ENCODE results near the gene KCNMA1. TPM values are rescaled to one million over a fixed set of nuclear protein-coding genes. Genes with fewer than 3 reads are reported as not detected.

KCNMA1 gene
- total RNA-seq, 1 experiment from 2014 or later = 143 TPM

- POLR2A ChIA-PET (ENCODE audit: unreplicated experiment) = no interaction called here
- Histone ChIP-seq H4K20me1 (ENCODE audit: low read length) (no peaks in the 10 kb centered on the region), H3K36me3 (ENCODE audit: low read depth, low read length) (no peaks in the 10 kb centered on the region), H3K9me2 (replicated peaks; ENCODE audit: low read length) (no peaks in the 10 kb centered on the region), H3K9ac (ENCODE audit: low read length) (no peak overlapping the region), H3K27ac (ENCODE audit: low read length) (no peak overlapping the region), H3K27me3 (ENCODE audit: low read length) (no peaks in the 10 kb centered on the region), H3K4me3 (ENCODE audit: low read length) (no peak overlapping the region), H3F3A (ENCODE audit: low read length, unreplicated experiment) (no peaks in the 10 kb centered on the region), H3K4me1 (ENCODE audit: insufficient read depth, low read length) (no peaks in the 10 kb centered on the region), H3K9me3 (ENCODE audit: low read length) (no peaks in the 10 kb centered on the region), H3K79me2 (ENCODE audit: low read length) (no peaks in the 10 kb centered on the region), H3K4me2 (ENCODE audit: low read length) (no peak overlapping the region), H2AFZ (ENCODE audit: low read length) (no peak overlapping the region)
- DNase-seq = no peak
- no peak; the same call in 1 of the 2 replicates for ATAC-seq
- intact Hi-C loops (cut with micrococcal nuclease) = no loop called here
- TF ChIP-seq CTCF (conservative IDR thresholded peaks at IDR 0.05; ENCODE audit: low read depth, low read length) (no peak), EZH2 (IDR thresholded peaks at IDR 0.05; ENCODE audit: low read length, unreplicated experiment) (no peak), EZH2phosphoT487 (IDR thresholded peaks at IDR 0.05; ENCODE audit: borderline replicate concordance, low read length) (no peak)
- CTCF ChIA-PET = interaction anchor here (0.6 kb wide), 1 partner anchor 78 kb away, joined by 3 read pairs; no protein-coding TSS in a partner anchor
- no TSS peak for BruUV-seq (replicated peaks)
Observed at GRCh38 chr10:77030974-77031373, 606.6 kb downstream of the KCNMA1 start.

GRCh38 chr10:77029777-77030717 is 607.6 kb downstream of the KCNMA1 start:
- no peaks in the 10 kb centered on the region for H3K36me3 ChIP-seq (ENCODE audit: low read depth, low read length)
- CTCF ChIA-PET = interaction anchor here (0.6 kb wide), 1 partner anchor 150 kb away, joined by 3 read pairs; no protein-coding TSS in a partner anchor

More at GRCh38 chr10:77029777-77030717, 607.6 kb downstream of the KCNMA1 start:
- no TSS peak for BruUV-seq (replicated peaks)
- Histone ChIP-seq H3K4me1 (ENCODE audit: insufficient read depth, low read length) (no peaks in the 10 kb centered on the region), H3K4me2 (ENCODE audit: low read length) (no peak overlapping the region), H3F3A (ENCODE audit: low read length, unreplicated experiment) (no peaks in the 10 kb centered on the region), H3K79me2 (ENCODE audit: low read length) (no peaks in the 10 kb centered on the region), H3K9ac (ENCODE audit: low read length) (no peak overlapping the region), H3K27ac (ENCODE audit: low read length) (no peak overlapping the region), H3K9me3 (ENCODE audit: low read length) (no peaks in the 10 kb centered on the region), H3K27me3 (ENCODE audit: low read length) (no peaks in the 10 kb centered on the region), H4K20me1 (ENCODE audit: low read length) (no peaks in the 10 kb centered on the region), H3K4me3 (ENCODE audit: low read length) (no peak overlapping the region), H2AFZ (ENCODE audit: low read length) (no peak overlapping the region), H3K9me2 (replicated peaks; ENCODE audit: low read length) (no peaks in the 10 kb centered on the region)
- intact Hi-C loops (cut with micrococcal nuclease) = loop anchor here (5.0 to 10.0 kb wide), 2 partner anchors 47 to 295 kb away; no protein-coding TSS in a partner anchor
- no peak for DNase-seq
- POLR2A ChIA-PET (ENCODE audit: unreplicated experiment) = no interaction called here
- TF ChIP-seq CTCF (conservative IDR thresholded peaks at IDR 0.05; ENCODE audit: low read depth, low read length) (no peak), EZH2 (IDR thresholded peaks at IDR 0.05; ENCODE audit: low read length, unreplicated experiment) (no peak), EZH2phosphoT487 (IDR thresholded peaks at IDR 0.05; ENCODE audit: borderline replicate concordance, low read length) (no peak)
- ATAC-seq = no peak

All from PC-3 (cell line).